EH (cell line): ENCODE measurements around the gene PPP3CA.

Source experiments
- DNase-seq: peaks from one replicate; pipeline ENCODE4 v3.0.0-alpha.2; 2015; ENCODE audit warnings: low read depth

Gene PPP3CA

DNA sequence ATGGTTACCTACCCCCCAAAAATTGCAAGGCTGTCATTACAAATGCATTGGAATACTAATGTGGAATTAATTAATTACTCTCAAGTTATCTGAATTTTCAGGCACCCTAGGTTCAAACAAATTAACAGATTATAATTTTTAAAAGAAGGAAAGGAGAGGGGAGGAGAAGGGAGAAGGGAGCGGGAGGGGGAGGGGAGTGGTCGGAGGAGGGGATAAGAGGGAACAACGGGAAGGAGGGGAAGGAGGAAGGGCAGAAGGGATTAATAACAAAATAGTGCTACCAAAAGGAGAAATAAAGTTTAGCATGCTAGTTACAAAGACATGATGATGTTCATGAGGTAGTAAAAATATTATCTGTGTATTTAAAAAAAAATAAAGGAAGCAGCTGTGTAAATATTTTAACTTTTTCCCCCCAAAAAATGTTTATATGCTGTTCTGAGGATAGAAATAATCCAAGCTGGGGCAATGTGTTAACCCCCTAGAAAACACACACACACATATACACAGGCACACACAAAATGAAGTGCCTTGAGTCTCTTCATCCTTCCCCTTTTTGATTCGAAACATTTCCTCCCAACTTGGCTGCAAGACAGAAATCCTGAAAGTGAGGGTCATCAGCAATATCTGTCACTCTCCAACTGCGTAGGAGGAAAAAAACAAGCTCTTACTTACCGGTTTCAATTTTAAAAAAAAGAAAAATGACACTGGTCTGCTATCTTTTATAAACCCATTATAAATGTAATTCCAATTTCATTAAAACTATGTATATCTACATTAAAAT is 58.8 kb downstream of the PPP3CA start:
- peak; percentile 11 for DNase-seq

DNA sequence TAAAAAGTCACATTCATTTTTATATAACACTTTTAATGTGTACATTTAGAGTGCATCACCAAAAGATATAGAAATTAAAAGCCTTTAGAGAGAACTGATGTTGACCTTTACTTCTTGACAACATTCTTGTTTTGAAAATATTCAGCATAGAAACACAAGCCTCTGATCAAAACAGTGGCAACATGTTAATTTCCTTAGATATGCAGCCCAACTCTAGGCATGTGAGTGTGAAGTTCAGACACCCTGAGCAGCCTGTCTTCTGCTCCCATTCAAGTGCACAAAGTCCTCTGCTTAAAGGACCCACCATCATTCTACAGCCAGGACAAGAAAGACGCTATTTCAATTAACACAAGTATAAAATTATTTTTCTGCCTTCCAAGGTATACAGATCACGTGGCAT is 60.0 kb downstream of the PPP3CA start:
- DNase-seq = no peak

DNA sequence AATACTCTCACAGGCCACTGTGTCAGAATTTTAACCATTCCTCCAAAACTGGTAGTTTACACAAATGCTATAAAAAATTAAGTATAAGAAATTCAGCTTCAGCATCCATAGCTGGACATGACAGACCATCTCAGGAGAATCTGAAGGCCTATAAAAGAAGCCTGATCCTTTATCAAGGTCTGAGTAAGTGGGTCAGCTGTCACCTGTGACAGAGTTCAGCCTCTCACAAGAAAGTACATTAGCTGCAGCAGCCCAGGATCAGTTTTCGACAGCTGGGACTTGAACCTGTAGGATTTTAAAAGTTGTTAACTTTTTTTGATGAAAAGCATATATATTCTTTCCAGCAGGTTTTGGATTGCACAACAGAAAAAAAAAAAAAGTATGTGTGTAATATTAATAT is 60.7 kb downstream of the PPP3CA start:
- DNase-seq = no peak

DNA sequence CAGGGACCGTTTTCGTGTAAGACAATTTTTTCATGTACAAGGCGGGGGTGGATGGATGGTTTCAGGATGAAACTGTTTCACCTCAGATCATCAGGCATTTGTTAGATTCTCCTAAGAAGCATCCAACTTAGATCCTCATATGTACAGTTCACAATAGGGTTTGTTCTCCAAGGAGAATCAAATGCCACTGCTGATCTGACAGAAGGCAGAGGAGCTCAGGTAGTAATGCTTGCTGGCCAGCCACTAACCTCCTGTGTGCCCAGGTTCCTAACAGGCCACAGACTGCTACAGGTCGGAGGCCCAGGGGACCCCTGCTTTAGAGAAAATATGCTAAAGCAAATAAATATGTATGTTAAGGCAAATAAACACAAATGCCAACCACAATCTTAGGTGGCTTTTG is 61.3 kb downstream of the PPP3CA start:
- DNase-seq = no peak

DNA sequence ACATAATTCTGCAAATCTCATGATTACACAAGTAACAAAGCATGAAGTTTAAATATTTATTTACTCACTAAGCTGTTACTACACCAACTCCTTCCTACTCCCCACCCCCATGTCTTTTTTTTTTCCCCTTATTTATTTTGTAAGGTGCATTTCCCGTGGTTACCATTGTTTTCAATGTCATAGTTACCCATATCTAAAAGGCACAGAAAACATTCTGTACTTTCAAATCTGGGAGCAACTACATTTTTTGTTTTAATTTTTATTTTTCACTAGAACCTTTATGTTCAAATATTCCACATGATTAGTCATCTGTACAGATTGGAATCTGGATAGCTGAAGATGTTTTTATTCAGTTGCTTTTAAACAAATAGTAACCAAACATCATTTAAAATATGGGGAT is 62.8 kb downstream of the PPP3CA start:
- peak; percentile 28 for DNase-seq

DNA sequence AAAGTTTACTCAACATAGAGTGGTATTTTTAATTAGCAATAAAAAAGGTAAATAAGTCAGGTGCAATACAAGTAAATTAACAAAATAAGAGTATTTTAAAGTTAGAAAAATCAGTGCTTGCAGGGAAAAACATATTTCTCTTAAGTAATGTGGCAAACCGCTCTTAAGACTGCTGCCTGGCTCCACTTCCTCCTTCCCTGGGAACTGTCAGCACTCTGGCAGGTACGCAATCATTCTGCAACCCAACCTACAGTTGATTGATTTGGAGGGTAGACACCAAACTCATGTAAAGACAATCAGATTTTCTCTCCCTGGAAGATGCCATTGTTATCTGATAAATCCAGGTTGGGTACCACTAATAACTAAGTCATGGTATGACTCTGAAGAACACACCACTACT is 63.9 kb downstream of the PPP3CA start:
- DNase-seq = no peak

DNA sequence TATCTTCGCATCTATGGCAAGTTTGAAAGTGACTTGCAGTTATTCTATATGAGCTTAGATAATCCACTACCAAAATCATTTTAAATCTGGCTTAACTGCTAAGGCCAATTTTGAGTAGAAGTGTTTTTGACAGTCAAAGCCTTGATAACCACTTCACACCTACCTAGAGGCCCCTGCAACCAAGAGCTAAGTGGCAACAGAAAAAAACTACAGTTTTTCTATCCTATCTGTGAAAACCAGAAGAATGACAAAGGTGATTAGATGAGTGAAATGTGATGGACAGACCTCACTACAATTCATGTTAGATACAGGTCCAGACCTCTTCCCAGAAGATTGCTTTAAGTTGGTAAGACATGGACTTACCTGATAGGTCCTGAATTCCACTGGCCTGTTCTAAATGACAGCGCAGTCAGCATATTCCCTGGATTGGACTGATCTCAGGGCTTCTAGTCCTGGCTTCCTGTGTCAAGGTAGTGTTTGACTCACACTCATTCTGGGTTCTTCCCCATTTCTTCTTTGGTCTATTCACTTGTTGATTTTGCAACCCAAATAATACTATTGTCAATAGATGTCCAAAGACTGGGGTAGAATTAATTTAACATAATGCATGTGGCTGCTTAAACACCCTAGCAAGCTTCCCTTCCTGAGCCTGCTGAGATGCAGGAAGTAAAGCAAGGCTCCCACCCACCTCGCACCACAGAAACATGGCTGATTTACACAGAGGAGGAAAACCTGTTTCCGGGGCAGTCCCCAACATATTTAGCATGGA is 65.1 kb downstream of the PPP3CA start:
- no peak for DNase-seq

DNA sequence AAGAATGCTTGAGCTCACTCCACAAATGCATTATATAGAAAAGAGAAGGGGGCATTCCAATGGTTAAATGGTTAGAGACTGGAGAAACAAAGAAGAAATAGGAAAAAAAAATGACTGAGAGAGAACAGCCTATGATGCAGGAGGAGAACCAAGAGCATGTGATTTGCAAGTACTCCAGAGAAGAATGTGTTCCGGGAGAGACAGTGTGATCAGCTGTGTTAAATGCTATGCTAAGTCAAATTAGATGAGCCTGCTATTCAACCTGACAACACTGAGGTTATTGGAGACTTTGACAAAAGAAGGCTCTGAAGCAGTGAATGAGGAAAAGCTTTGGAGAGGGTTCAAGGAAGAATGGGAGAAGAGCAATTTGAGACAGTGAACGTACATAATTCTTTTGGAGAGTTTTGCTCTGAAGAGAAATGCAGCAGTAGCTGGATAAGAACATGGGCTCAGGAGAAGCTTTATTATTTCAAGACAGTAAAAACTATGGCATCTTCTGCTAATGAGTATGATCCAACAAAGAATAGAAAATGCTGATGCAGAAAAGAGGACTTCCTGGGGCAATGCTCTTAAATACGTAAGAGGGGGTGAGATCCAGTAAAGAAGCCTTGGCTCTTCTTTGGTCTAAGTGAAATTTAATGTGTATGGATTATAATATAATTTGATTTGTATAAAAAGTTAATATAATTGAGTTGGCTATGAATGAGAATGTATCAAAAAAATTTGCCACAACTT is 66.3 kb downstream of the PPP3CA start:
- DNase-seq = no peak

DNA sequence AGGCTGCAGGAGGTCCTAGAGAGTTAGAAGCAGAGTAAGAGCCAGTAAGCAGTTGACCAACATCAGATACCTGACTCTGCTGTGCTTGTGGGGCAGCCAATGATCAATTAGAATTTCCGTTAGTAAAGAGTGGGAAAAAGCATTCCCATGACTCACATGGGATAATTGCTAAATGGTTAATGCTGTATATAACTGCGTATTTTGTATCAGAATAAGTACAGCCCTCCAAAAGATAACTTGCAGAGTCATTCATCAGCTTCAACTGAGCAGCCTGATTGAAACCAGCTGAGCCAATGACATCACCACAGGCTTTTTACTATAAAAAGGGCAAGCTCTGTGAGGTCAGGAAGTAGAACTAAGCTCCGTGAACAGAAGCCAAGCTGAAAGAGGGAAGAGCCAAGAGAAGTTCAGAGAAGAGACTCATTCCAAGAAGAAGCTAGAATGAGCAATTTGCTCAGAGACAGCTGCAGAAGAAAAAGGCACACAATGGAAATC is 67.9 kb downstream of the PPP3CA start:
- DNase-seq = peak; percentile 99

DNA sequence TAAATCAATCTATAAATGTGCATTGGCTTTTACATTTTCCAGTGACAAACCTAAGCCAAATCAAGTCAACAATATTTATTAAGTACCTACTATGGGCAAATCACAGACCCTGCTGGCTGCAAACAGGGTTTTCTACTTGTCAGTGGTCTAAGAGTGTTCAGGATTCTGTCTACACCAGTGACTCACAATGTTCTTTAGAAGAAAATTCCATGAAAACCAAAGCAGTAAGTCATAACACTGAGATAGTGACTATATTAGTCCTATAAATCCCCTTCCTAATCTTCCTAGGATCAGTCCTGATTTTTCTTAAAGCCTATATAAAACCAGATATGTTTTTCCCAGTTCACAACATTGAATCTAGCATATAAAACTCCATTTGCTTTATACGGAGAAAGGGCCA is 69.7 kb downstream of the PPP3CA start:
- DNase-seq = peak; percentile 83

DNA sequence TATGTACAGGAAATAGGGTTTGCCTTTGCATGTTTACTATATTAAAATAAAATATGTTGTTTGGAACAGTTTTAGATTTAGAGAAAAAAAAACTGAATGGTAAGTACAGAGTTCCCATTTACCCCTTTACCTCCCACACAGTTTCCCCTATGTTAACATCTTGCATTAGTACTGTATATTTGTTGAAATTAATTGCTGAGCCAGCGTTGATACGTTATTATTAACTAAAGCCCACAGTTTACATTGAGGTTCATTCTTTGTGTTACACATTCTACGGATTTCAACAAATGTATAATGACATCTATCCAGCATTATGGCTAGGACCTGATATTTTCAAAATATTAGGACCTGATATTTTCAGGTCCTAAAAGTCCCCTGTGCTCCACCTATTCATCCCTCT is 70.7 kb downstream of the PPP3CA start:
- DNase-seq = no peak

DNA sequence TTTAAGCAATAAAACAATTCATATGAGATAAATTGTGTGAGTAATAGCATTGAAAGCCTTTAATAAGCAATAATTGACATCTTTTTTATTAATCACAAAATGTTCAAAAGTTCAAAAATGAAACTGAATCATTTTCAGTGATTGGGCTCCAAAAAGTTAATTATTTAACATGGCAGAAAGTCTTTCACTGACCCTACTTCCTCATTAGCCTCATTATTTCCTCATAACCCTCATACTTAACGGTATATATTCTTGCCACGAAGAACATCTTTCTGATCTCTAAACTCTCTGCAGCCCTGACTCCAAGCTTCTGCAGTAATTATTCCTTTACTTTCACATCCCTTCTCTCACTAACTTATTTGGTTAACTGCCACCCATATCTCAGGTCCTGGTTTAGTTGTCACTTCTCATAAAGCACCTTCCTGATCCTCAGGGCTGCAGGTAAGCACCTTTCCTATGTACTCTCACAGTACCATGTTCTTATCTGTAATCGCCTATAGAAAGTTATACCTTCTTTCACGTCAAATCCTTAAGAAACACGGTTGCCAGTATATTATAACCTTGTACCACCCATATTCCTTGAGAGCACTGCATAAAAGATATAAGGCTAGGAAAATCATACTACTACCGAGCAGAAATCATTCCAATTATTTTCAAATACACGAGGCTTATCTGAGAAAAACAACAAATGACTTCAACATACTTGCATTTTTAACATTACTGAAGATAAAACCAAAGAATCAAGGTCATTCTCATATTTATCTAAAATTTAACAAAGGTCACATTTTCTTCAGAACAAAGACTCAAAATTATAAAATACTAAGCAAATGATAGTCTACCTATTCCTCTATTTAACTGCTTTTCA is 72.2 kb downstream of the PPP3CA start:
- DNase-seq = no peak

DNA sequence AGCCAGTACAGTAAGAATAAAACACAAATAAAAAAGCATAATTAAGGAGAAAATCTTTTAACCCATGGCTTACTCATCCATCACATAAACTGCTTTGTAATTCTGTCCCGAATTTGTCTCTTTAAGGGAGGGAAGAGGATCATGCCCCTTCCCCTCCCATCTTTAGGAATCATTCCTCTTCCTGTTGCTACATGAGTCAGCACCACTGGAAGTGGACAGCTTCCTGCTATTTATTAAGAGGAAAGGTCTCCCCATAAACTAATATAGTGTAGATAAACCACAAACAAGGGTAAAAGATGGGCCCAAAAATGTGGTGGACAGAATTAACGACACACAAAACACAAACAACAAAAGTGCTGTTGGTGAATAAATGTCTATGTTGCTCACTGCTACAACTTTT is 75.8 kb downstream of the PPP3CA start:
- peak; percentile 32 for DNase-seq

DNA sequence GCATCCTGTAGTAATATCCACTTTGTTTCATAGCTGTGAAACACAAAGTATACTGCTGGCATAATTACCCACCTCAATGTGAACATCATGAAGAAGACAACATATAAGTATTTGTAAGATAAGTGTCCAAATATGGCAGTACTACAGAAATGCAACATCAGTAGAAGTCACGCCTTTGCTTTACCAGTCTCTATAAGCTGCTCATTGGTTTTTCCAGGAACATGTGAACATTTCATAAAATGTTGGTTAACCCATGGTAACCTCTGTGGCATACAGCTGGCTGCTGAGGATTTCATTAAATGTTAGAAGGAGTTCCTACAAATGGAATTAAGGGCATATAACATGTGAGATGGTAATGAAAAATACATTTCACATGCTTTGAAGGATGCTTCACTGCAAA is 77.6 kb downstream of the PPP3CA start:
- no peak for DNase-seq

DNA sequence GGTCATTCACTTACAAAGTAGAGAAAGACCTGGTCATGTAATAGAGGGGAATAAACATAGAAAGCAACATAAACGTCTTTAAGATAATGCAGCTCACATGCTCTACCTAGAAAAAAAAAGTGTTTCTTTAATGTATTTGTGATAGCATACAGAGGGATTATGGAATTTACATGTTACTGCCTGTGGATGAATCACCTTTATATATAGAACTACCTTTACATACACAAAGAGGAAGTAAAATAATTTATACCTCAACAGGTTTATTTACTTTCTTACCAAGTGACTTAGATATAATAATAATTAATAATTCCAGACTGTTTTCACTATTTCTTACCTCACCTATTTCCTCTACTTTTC is 81.5 kb downstream of the PPP3CA start:
- no peak for DNase-seq

DNA sequence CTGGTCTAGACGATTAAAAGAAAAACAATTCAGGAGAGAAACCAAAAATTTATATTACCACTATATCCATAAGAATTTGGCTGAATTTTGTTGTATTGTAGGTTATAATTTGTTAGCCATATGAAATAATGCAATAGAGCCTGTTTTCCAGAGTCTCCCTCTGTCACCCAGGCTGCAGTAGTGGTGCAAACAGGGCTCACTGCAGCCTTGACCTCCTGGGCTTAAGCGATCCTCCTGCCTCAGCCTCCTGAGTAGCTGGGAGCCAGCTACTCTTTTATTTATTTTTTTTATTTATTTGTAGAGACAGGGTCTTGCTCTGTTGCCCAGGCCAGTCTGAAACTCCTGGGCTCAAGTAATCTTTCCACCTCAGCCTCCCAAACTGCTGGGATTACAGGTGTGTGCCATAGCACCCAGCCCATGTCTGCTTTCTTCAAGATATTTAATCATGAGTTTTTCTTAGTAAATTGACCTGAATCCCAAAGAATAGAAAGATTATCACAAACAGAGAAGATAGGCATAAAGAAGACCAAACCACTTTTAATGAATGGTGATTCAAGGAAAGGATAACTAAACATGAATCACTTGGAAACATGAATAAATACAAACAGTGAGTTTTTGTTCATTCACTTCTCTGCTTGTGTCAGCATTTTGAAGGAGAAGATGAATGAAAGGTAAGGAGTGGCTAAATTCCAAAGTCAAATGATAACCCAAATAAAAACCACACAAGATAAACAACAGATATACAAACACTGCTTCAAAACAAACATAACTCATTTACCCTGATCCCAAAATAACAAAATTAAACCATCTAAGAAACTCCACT is 82.1 kb downstream of the PPP3CA start:
- DNase-seq = no peak

DNA sequence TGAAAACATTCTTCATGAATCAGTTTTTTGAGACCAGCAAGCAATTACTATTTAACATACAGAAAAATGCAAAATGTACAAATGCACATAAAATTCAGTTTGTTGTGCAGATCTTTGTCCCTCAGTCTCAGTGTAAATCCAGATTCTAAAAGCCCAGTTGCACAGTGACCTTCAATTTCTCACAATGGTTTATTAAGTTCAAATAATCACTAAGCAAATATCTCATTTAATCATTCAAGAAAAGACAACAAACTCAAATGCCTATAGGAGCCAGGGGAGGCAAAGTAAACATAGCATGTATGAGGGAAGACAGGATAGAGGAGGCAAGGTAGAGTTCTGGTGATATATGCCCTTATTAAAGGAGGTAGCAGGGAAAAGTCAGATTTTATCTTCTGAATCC is 82.8 kb downstream of the PPP3CA start:
- DNase-seq = no peak

DNA sequence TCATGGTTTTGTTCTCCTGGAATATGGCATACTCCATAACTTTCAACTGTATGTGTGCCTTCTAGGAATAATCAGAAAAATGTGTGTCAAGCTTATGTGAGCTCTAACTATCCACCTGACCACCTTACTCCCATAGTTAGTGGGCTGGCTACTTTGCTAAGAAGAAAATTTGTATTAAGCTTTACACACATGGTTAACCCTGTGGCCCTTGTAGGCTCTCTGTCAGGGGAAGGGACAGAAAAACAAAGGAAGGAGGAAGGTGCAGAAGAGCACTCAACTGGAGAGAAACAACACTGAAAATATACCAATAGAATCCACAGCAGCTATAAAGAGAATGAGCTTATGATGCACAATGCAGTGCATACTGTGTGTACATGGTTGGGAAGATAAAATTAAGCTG is 84.6 kb downstream of the PPP3CA start:
- no peak for DNase-seq

DNA sequence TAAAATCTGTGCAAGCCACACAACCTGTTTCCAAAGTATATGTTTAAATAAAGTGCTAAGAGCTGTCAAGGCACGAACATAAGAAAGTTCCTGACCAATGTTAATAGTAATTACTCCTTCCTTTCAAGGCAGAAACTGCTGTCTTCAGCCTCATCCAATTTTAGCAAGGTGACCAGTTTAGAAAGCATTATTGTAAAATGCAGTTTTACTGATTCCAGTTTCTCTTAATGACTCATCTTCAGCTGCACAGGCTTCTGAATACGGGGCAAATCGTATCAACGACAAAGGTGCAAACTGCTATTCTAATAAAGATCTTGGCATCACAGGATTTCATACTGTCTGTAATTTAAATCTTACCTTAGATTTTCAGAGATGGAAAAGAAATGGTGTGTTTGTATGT is 87.5 kb downstream of the PPP3CA start:
- no peak for DNase-seq

DNA sequence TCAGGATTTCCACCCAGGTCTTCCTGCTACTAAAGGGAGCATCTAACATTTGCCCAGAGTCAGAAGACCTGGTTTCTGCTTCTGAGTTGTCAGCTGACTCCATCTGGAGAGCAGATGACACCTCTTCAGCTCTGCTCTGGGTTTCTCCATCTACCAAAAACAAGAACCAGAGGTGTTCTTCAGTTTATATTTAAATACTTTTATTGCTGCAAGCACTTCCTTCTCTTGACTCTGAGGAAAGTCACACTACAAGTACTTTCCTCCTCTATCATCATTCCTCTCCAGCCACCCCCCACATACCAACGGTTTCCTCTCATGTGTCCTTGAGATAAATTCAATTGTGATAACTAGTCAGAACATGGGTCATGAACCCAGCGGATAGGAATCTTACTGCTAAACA is 88.4 kb downstream of the PPP3CA start:
- DNase-seq = peak; percentile 55

DNA sequence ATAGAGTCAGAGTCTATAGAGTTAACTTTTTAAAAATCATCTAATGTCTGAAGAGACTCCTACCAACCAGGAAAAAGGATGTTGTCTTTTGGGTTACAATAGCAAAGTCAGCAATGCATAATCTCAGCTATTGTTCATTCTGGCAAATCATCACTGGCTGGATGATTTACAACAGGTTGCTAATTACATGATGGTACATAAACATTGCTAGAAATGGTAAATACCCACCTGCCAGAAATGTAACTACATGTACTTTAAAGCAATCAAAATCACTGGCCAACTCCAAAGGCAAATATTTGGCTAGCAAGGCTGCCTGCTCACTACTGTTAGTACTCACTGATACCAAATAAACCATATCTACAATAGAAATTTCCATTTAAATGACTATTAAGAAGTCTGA is 91.1 kb downstream of the PPP3CA start:
- no peak for DNase-seq
